NCI-H510A (cell line): ENCODE results near the gene GBP4.
"Not testable (repeated sequence)": the region's sequence is repeated elsewhere in the genome, so short reads cannot be mapped to it uniquely, and the experiment has no call there.

Source experiments
- DNase-seq: peaks from one replicate; lab custom pipeline; 2025; lab: John Stamatoyannopoulos, UW

GBP4 gene

DNA sequence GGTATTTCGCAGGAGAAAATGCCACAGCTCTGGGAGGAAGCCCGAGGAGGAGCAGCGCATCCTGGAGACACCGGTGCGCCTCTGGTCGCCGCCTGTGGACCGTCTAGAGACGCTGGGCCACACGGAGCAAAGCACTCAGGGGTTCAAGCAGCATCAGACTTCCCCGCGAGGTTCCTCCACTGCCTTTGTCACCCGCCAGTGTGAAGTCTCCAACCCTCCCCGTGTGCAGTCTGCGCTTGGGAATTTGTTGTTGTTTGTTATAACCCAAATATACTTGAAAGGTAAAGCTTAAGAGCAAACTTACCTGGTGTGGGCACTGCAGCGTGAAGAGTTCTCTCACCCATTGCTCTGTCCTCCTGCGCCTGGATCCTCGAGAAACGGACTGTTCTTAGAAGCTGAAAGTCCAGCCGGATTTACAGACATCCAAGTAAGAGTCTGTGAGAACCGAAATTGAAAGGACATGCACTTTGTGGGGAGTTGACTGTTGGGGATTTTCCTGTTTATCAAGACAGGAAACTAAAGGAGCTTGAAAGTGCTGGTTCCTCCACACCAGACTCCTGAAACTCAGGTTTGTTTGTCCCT is at the start of gene GBP4:
TSS of gene GBP4 (minus strand) at position 452 of the 582 bp plus-strand sequence. CDS start at position 344, 108 bp downstream.
- no peak for DNase-seq

DNA sequence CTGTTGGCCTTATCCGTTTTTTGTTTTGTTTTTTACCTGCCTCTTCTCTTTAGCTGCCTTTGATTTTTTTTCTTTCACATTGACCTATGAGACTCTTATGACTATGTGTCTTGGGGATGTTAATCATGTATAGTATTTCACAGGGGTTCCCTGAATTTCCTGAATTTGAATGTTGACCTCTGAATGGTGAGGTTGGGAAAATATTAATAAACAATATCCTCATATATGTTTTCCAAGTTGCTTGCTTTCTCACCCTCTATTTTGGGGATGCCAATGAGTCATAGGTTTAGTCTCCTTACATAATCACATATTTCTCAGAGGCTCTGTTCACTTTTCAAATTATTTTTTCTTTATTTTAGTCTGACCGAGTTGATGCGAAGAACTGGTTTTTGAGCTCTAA is 44.3 kb upstream of the GBP4 start:
- DNase-seq = no peak

DNA sequence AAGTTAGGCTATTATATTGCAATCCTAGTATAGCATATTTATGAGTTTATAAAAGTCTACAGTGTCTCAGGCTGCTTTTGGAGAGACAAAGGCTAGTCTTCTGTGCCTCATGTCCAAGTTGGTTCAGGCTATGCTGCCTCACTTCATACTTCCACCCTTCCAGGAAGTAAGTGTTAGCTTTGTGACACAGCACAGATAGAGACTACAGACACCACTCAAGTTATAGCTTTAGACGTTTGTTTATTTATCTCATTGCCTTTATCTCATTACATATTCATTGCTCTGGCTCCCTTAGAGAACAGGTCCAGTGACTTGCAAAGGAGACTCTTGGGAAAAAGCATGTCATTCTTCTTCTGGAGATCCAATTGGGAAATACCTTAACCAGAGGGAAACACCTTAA is 22.6 kb upstream of the GBP4 start:
- no peak for DNase-seq

GRCh38 chr1:89219851-89220250 is 21.1 kb upstream of the GBP4 start:
- not testable (repeated sequence) for DNase-seq

GRCh38 chr1:89218941-89219340 is 20.2 kb upstream of the GBP4 start:
- not testable (repeated sequence) for DNase-seq

GRCh38 chr1:89213347-89213746 is 14.6 kb upstream of the GBP4 start:
- DNase-seq = no peak

- DNase-seq = no peak
Observed at GRCh38 chr1:89211035-89211634, 12.4 kb upstream of the GBP4 start.

DNA sequence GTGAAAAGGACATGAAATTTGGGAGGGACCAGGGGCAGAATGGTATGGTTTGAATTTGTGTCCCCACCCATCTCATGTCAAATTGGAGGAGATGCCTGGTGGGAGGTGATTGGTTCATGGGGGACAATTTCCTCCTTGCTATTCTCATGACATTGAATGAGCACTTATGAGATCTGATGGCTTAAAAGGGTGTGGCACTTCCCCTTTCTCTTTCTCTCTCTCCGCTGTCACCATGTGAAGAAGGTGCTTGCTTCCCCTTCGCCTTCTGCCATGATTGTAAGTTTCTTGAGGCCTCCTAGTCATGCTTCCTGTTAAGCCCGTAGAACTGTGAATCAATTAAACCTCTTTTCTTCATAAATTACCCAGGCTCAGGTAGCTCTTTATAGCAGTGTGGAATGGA is 7.6 kb upstream of the GBP4 start:
- no peak for DNase-seq

DNA sequence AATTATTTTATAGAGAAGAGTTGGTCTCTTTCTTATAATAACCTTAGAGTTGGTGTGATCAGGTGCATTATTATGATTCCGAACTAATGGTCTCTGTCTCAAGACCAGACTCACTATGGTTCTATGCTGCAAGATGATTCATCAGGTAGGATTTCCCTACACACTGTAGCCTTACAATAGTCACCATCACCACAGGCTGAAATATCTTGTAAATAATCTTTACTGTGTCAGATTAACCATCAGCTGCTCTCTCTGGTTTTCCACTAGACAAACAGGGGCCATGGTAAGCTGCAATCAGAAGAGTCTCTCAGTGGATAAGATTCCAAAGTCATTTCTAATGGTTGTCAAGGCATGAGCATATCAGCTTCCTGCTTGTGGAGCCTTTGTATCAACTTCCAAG is 4.4 kb upstream of the GBP4 start:
- no peak for DNase-seq

DNA sequence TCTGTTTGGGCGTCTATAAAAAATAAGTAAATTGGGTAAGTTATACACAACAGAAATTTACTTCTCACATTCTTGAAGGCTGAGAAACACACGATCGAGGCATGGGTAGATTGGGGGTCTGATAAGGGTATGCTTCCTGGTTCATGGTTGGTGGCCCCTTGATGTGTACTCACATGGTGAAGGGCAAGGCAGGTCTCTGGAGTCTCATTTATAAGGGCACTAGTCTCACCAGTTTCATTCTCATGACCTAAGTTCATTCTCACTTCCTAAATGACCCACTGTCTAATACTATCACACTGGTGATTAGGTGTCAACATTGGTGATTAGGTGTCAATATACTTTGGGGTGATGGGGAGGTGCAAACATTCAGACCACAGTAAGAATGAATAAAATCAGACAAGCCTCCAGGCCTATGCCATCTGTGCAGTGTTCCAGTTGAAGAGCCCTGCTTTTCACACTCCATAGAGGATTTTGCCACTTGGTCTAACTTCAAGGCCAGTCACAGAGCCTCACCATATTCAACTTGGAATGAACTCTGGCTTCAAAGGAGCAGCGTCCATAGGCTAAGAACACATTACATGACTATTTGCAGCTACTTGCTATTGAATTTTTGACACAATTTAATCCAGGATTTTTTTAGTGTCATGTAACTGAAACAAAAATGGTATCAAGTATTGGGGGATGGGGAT is 2.5 kb upstream of the GBP4 start:
- no peak for DNase-seq

DNA sequence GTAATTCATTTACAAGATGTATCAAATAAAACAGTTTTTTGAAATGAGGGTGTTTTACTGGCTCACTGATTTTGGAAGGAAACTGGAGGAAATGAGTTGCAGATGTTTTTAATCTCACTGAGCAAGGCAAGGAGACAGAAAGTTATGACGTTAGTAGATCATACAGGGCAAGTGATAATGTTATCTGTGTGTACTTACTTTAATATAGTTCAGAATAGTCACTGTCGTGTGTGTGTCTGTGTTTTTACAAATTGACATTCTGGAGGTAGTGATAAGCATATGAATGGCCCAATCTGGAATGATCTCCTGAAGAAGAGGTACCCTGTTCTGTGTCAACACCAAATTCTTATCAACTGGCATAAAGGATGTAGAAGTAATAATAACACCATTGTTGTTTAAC is 1.9 kb upstream of the GBP4 start:
- DNase-seq = no peak

DNA sequence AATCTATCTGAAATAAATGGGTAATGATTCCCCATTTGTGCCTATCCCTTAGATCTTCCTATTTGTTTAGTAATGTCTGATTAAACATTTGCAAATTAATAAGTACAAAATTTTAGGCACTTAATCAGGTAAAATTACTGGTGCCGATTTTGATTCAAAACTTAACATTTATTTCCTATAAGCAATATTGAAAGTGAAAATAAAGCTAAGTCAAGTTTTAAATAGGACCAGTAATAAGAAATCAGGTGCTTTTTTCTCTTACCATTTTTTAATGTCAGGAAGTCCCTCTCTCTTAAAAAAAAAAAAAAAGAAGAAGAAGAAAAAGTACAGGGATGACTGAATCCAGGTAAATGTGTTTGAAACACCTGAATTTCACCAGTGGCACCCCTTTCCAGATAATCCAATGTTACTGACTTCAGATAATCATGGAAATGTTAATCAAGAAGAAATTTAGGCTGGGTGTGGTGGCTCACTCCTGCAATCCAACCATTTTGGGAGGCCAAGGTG is 836 bp upstream of the GBP4 start:
- no peak for DNase-seq

- no peak for DNase-seq
Observed at GRCh38 chr1:89198081-89198480, 661 bp downstream of the GBP4 start.

DNA sequence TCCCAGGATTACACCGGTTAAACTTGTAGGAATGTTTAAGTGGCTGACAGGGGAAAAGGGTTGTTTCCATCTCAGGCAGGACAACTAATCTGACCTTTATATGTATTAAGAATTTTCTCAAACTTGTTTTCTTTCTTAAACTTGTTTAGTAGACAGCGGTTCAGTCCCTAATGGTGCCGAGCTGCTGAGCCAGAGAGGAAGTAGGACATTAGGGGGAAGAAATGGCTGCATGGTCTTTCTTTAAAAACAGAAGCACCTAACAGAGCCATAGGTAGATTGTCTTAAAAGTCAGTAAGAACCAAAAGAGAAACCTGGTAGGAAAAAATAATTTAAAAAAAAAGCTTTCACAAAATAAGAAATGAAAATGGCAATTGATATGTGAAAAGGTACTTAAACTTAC is 3.3 kb downstream of the GBP4 start:
- no peak for DNase-seq

GRCh38 chr1:89191314-89191713 is 7.4 kb downstream of the GBP4 start:
- no peak for DNase-seq

DNA sequence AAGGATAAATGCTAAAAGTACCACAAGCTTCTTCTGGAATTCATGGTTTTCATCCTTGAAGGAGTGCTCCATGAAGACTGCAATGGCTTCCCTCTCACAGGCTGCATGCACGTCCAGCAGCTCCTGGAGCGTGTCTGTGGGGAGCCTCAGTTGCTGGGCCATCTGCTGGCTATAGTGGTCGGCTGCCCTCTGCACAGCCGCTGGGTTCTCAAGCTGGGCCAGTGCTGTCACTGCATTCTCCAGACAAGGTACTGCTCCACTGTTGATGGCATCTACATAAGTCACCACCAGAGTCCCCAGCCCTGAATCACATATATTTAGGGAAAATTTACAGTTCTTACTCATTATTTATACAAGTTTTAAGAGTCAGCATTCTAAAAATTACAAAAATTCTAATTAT is 8.7 kb downstream of the GBP4 start:
- no peak for DNase-seq

- no peak for DNase-seq
Observed at GRCh38 chr1:89179343-89179742, 19.4 kb downstream of the GBP4 start.

DNA sequence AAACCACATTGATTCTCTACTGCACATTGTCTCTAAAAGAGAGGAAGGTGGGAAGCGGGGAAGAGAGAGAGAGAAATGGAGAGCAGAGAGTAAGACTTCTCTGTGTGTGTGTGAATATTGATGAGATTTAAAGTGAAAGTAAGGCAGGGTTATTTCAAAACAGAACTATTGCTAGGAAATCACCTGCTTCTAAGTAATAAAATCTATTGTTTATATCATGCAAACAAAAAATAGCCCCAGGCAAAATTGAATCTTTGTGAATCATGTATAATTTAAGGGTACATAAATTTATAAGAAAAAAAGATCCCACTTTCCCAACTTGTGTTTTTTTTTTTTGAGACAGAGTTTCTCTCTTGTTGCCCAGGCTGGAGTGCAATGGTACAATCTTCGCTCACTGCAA is 21.8 kb downstream of the GBP4 start:
- no peak for DNase-seq

GRCh38 chr1:89175601-89176256 is 23.0 kb downstream of the GBP4 start, which contains the start of gene GBP7:
TSS of gene GBP7 (minus strand) at chr1:89176003. CDS start at chr1:89171935, 4,068 bp downstream.
- DNase-seq = no peak

DNA sequence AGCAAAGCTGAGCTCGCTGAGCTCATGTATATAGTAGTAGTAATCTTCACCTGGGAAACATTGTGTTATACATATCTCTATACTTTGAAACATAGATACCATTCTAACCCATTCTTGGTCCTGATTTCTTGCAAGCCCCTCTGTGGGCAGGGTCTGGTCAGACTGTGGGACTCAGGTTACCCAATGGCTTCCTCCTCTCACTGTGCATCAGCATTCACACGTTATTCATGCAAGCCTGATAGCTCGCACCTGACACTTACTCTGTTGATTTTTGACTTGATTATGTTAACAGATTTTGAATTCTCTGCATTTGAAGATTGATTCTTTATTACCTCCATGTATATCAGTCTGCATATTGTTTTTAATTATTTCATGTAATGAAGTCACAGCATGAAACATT is 24.3 kb downstream of the GBP4 start:
- DNase-seq = no peak

DNA sequence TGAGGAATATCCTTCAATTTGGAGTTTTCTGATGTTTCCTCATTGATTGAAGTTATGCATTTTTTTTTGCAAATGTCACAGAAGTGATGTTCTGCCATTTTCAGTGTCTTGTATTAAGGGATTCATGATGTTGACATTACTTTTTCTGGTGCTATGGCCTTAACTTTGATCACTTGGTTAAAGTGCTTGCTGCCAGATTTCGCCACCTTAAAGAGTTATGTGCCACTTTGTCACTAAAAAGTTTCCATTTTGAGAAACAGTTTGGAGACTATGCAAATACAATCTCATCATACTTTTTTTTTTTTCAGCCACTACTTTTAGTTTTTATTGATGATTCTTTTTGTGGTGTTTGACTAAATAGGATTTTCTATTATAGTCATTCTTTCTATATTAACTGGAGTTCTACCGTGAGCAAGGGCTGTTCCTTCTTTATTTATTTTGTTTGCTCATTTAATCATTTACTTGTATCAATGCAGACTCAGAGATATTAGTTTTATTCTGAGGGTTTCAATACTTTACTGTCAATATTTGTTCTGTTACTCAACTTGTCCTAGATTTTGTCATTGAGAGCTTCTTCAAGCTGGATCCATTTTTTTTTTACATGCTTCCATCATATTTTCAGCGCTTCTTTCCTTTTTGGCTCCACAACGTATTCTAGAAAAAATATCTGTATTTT is 26.1 kb downstream of the GBP4 start:
- DNase-seq = no peak

GRCh38 chr1:89171067-89171438 is 27.7 kb downstream of the GBP4 start:
- DNase-seq = no peak
